ENCODE results near the gene GAMT.

DNA sequence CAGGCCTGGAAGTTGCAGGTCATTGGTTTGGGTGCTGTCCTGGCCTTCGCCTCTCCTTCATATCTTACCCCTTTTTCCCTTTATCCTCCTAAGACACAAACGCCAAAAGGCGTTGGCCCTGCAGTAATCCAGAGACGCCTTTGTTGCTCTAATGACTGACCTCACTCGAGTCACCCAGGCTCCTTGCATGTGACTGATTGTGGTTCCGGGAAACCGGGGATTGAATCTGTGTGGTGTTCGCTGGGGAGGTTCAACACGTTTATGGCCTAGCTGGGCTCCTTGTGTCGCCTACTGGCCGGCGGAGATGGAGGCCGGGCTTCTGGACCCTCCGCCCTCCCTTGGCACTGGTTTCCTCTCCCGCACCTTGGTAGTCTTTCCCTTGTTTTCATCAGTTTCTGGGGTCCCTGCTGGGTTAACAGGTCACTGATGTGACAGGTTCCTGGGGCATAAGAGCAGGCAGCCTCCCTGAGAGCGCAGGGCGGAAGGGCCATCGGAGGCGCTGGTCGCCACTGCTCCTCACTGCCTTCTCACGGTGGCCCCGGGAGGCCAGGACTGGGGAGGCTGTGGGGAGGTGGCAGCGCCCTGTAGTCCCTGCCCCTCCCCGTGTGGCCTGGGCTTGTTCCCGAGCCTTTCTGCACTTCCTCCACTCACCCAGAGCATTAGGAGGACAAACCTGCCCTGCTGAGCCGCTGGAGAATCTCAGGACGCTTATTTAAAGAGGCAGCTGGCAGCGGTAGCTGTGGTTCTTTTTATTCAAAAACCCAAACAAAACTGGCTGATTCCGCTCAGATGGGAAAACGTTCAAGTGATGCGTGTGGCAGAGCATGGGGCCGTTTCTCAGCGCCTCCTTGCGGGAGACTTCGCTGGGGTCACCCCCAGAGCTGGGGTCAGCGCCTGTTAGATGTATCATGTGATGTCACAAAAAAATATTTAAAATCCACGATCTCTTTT is 35.7 kb downstream of the GAMT start:
- TF ChIP-seq, protein P1, sequence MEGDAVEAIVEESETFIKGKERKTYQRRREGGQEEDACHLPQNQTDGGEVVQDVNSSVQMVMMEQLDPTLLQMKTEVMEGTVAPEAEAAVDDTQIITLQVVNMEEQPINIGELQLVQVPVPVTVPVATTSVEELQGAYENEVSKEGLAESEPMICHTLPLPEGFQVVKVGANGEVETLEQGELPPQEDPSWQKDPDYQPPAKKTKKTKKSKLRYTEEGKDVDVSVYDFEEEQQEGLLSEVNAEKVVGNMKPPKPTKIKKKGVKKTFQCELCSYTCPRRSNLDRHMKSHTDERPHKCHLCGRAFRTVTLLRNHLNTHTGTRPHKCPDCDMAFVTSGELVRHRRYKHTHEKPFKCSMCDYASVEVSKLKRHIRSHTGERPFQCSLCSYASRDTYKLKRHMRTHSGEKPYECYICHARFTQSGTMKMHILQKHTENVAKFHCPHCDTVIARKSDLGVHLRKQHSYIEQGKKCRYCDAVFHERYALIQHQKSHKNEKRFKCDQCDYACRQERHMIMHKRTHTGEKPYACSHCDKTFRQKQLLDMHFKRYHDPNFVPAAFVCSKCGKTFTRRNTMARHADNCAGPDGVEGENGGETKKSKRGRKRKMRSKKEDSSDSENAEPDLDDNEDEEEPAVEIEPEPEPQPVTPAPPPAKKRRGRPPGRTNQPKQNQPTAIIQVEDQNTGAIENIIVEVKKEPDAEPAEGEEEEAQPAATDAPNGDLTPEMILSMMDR (IDR thresholded peaks at IDR 0.05; ENCODE audit: low read length): peak; percentile 36
- no peak for TF ChIP-seq EZH2phosphoT487 (IDR thresholded peaks at IDR 0.05; ENCODE audit: low read length)

Measured in MM.1S (cell line).